ENCODE results near the gene PAK4. TPM values are rescaled to one million over a fixed set of nuclear protein-coding genes. Genes with fewer than 3 reads are reported as not detected.

Gene PAK4
- total RNA-seq, 1 experiment from 2014 or later: 63.1 TPM

GRCh38 chr19:39152066-39152465 lies 26.5 kb downstream of the PAK4 start:
- H3K14ac ChIP-seq (ENCODE audit: insufficient read depth, low read length): no peak overlapping the region

More at GRCh38 chr19:39152066-39152465, 26.5 kb downstream of the PAK4 start:
- Histone ChIP-seq H3K27me3 (ENCODE audit: insufficient read depth, low read length) (no peaks in the 10 kb centered on the region), H3K9me3 (ENCODE audit: control insufficient read depth, low read depth, low read length) (no peaks in the 10 kb centered on the region), H3K79me1 (ENCODE audit: insufficient read depth, low read depth, low read length, poor library complexity, severe bottlenecking) (no peaks in the 10 kb centered on the region), H4K8ac (replicated peaks; ENCODE audit: insufficient read length, low read depth, low read length) (no peak overlapping the region), H2BK5ac (ENCODE audit: insufficient read length, low read length) (no peak overlapping the region), H2BK12ac (ENCODE audit: insufficient read length, low read depth, low read length) (no peak overlapping the region), H3K56ac (ENCODE audit: insufficient read length, low read depth, low read length) (no peak overlapping the region), H3K27ac (ENCODE audit: insufficient read length, low read depth, low read length) (no peak overlapping the region), H4K91ac (ENCODE audit: insufficient read length, low read depth, low read length) (no peak overlapping the region), H3K23me2 (ENCODE audit: insufficient read length, low read depth, low read length, poor library complexity, severe bottlenecking) (no peaks in the 10 kb centered on the region), H3K4me1 (ENCODE audit: insufficient read depth, low read length) (peaks cover 3% of the 10 kb centered on the region; the same call in 1 of the 2 replicates), H2BK120ac (ENCODE audit: low read depth, low read length, poor library complexity, severe bottlenecking) (no peak overlapping the region), H4K5ac (ENCODE audit: insufficient read length, low read depth, low read length) (no peak overlapping the region), H2AFZ (ENCODE audit: low read length) (no peak overlapping the region), H3T11ph (ENCODE audit: low read length) (no peak overlapping the region), H3K4ac (ENCODE audit: low read depth, low read length) (no peak overlapping the region), H3K79me2 (ENCODE audit: insufficient read depth, low read length) (no peaks in the 10 kb centered on the region), H3K23ac (ENCODE audit: insufficient read length, low read depth, low read length) (no peak overlapping the region), H2BK15ac (ENCODE audit: low read depth, low read length) (no peak overlapping the region), H3K4me2 (ENCODE audit: insufficient read depth, insufficient read length, low read length) (no peak overlapping the region), H2BK20ac (ENCODE audit: low read depth, low read length, poor library complexity, severe bottlenecking) (no peak overlapping the region), H2AK5ac (ENCODE audit: insufficient read length, low read length) (no peak overlapping the region), H3K18ac (ENCODE audit: insufficient read length, low read depth, low read length) (no peak overlapping the region), H4K20me1 (ENCODE audit: control insufficient read depth, insufficient read depth, insufficient read length) (no peaks in the 10 kb centered on the region), H3K9ac (ENCODE audit: extremely low read depth, insufficient read length, low read length) (no peak overlapping the region)
- peaks cover 7 to 9% of the 10 kb centered on the region in 2 experiments; a peak in 4 of 5 replicates for H3K9me3 Mint-ChIP-seq
- no peaks in the 10 kb centered on the region for H3K27me3 Mint-ChIP-seq (ENCODE audit: low read depth)
- no peak for TF ChIP-seq CTCF (conservative IDR thresholded peaks at IDR 0.05)
- no peak overlapping the region for H3K27ac Mint-ChIP-seq
- no peak overlapping the region; a peak in 1 of 5 replicates for H3K4me3 Mint-ChIP-seq
- H3K4me1 Mint-ChIP-seq: peaks cover 37 to 64% of the 10 kb centered on the region in 2 experiments
- peaks cover 8 to 14% (median 9%) of the 10 kb centered on the region in 3 experiments; a peak in 5 of 7 replicates for H3K36me3 Mint-ChIP-seq (ENCODE audit: insufficient read depth in 1 of 3, low read depth in 3 of 3)
- no peak for DNase-seq
- no CpG with 5 or more reads among the region's 10 CpGs for WGBS (ENCODE audit: extremely low coverage, insufficient read length, low lambda C conversion rate)

All from H9 (cell line).